Naive thymus-derived CD4-positive, alpha-beta T cell (primary cell): ENCODE results near the gene EDIL3. TPM values are rescaled to one million over a fixed set of nuclear protein-coding genes. Genes with fewer than 3 reads are reported as not detected.

Experiments used
- ATAC-seq: fragments of 150-1000 bp; cut with Tn5 transposase; 2 replicates; pipeline ENCODE4 v1.10.0; 2021; ENCODE audit warnings: mild to moderate bottlenecking, moderate library complexity
- CTCF ChIA-PET: fragments of 350-600 bp; sonication (Branson Sonifier 250); formaldehyde crosslinking; loops from one replicate; lab custom pipeline; 2021; ENCODE audit warnings: antibody characterized with exemption; lab: Charles Lee
- POLR2A ChIA-PET: fragments of 350-600 bp; sonication (Branson Sonifier 250); formaldehyde crosslinking; loops from one replicate; lab custom pipeline; 2021; ENCODE audit warnings: antibody characterized with exemption, inconsistent platforms; lab: Charles Lee
- DNase-seq, 9 donors: peaks; one replicate each; pipeline versions ENCODE4 v3.0.0 to v3.0.0-alpha.2; 2020 to 2022; ENCODE audit warnings: mixed read lengths in 1 of 9
- H3K27ac ChIP-seq: one replicate; pipeline ENCODE4 v1.7.0; 2013; ENCODE audit warnings: mild to moderate bottlenecking, low read depth, low read length, moderate library complexity
- H3K27me3 ChIP-seq, 2 donors: one replicate each; pipeline ENCODE4 v1.7.0; 2013; ENCODE audit warnings: low read length in 2 of 2, mild to moderate bottlenecking in 2 of 2, moderate library complexity in 2 of 2; ENCODE audit not compliant: control insufficient read depth in 2 of 2, insufficient read depth in 2 of 2
- H3K36me3 ChIP-seq, 3 experiments: 1 replicate in 2 of 3; 2 replicates in 1 of 3; pipeline ENCODE4 v1.7.0; 2013; ENCODE audit warnings: low read length in 3 of 3, mild to moderate bottlenecking in 3 of 3, moderate library complexity in 1 of 3; ENCODE audit not compliant: insufficient read depth in 3 of 3, control insufficient read depth in 2 of 3
- H3K4me1 ChIP-seq, 2 donors: one replicate each; pipeline ENCODE4 v1.7.0; 2013; ENCODE audit warnings: low read length in 2 of 2, mild to moderate bottlenecking in 2 of 2, moderate library complexity in 1 of 2; ENCODE audit not compliant: control insufficient read depth in 2 of 2, insufficient read depth in 2 of 2
- H3K4me3 ChIP-seq: 2 replicates; pipeline ENCODE4 v1.7.0; 2013; ENCODE audit warnings: mild to moderate bottlenecking, low read length
- H3K9me3 ChIP-seq, 3 experiments: 1 replicate in 2 of 3; 2 replicates in 1 of 3; pipeline ENCODE4 v1.7.0; 2013; ENCODE audit warnings: low read length in 3 of 3; ENCODE audit not compliant: control insufficient read depth in 2 of 3
- H3K27ac Mint-ChIP-seq, 9 donors: one replicate each; pipeline ENCODE4 v1.8.0; 2020 to 2022; ENCODE audit warnings: mixed read lengths in 9 of 9, mild to moderate bottlenecking in 8 of 9, moderate library complexity in 5 of 9, inconsistent platforms in 2 of 9
- H3K27me3 Mint-ChIP-seq, 5 donors: one replicate each; pipeline ENCODE4 v1.8.0; 2021 to 2022; ENCODE audit warnings: mixed read lengths in 5 of 5, mild to moderate bottlenecking in 1 of 5
- H3K36me3 Mint-ChIP-seq, 5 donors: one replicate each; pipeline ENCODE4 v1.8.0; 2020 to 2022; ENCODE audit warnings: mixed read lengths in 5 of 5, mild to moderate bottlenecking in 3 of 5, inconsistent platforms in 1 of 5
- H3K4me1 Mint-ChIP-seq, 7 donors: one replicate each; pipeline ENCODE4 v1.8.0; 2020 to 2022; ENCODE audit warnings: mixed read lengths in 7 of 7, mild to moderate bottlenecking in 3 of 7, inconsistent platforms in 1 of 7
- H3K4me3 Mint-ChIP-seq, 10 donors: one replicate each; pipeline ENCODE4 v1.8.0; 2020 to 2022; ENCODE audit warnings: mild to moderate bottlenecking in 10 of 10, mixed read lengths in 10 of 10, moderate library complexity in 6 of 10, inconsistent platforms in 2 of 10
- H3K9me3 Mint-ChIP-seq, 11 donors: one replicate each; pipeline ENCODE4 v1.8.0; 2020 to 2022; ENCODE audit warnings: mixed read lengths in 11 of 11, mild to moderate bottlenecking in 4 of 11, inconsistent platforms in 1 of 11, moderate library complexity in 1 of 11
- intact Hi-C, 2 donors: fragments of 100-400 bp; cut with micrococcal nuclease; formaldehyde crosslinking; loops; one replicate each; pipeline ENCODE4 v1.15.1; 2023
- polyA plus RNA-seq, 2 donors: library from polyadenylated mRNA; unstranded; fragments of 300-500 nt; fragmentation: Illumina TruSeq; gene quantifications; one replicate each; pipeline ENCODE4 v1.2.3, GENCODE V29; 2021
- total RNA-seq, 6 experiments: library from RNA in 5 of 6; stranded (reverse) in 5 of 6; gene quantifications; 1 replicate in 5 of 6; 2 replicates in 1 of 6; pipeline ENCODE4 v1.2.3 and lab custom pipeline; 2021 to 2026

EDIL3 gene
- total and polyA plus RNA-seq, 7 experiments from 2014 or later, result not detected

GRCh38 chr5:84014966-84015365, 369.7 kb downstream of the EDIL3 start:
- intact Hi-C loops, result no loop called here
- Histone ChIP-seq H3K27ac (no peak overlapping the region), H3K4me3 (no peak overlapping the region), H3K9me3 (no peaks in the 10 kb centered on the region), H3K27me3 (no peaks in the 10 kb centered on the region), H3K36me3 (no peaks in the 10 kb centered on the region), H3K4me1 (no peaks in the 10 kb centered on the region)
- Mint-ChIP-seq H3K4me1 (no peaks in the 10 kb centered on the region), H3K4me3 (no peak overlapping the region), H3K9me3 (peaks cover 0 to 9% (median 0%) of the 10 kb centered on the region in 11 donors), H3K27ac (no peak overlapping the region), H3K36me3 (no peaks in the 10 kb centered on the region), H3K27me3 (no peaks in the 10 kb centered on the region)
- DNase-seq (no peak), ATAC-seq (no peak)
- ChIA-PET CTCF (no interaction called here), POLR2A (no interaction called here)

GRCh38 chr5:83993803-83994202, 390.9 kb downstream of the EDIL3 start:
- intact Hi-C loops, result no loop called here
- Mint-ChIP-seq H3K4me3 (no peak overlapping the region), H3K4me1 (no peaks in the 10 kb centered on the region), H3K27me3 (no peaks in the 10 kb centered on the region), H3K27ac (no peak overlapping the region), H3K36me3 (peaks cover 0 to 8% (median 0%) of the 10 kb centered on the region in 5 donors), H3K9me3 (peaks cover 0 to 16% (median 4%) of the 10 kb centered on the region in 11 donors)
- ChIA-PET CTCF (no interaction called here), POLR2A (no interaction called here)
- Histone ChIP-seq H3K4me3 (no peak overlapping the region), H3K36me3 (no peaks in the 10 kb centered on the region), H3K9me3 (no peaks in the 10 kb centered on the region), H3K4me1 (no peaks in the 10 kb centered on the region), H3K27me3 (no peaks in the 10 kb centered on the region), H3K27ac (no peak overlapping the region)
- ATAC-seq (no peak), DNase-seq (no peak)

GRCh38 chr5:83991566-83992224, 393.0 kb downstream of the EDIL3 start:
- CTCF ChIA-PET, result no interaction called here

GRCh38 chr5:83988293-83988685, 396.4 kb downstream of the EDIL3 start:
- no peak for DNase-seq
- Histone ChIP-seq H3K27me3 (no peaks in the 10 kb centered on the region), H3K36me3 (no peaks in the 10 kb centered on the region), H3K9me3 (no peaks in the 10 kb centered on the region), H3K27ac (no peak overlapping the region), H3K4me1 (no peaks in the 10 kb centered on the region), H3K4me3 (no peak overlapping the region)
- Mint-ChIP-seq H3K36me3 (no peaks in the 10 kb centered on the region), H3K27me3 (no peaks in the 10 kb centered on the region), H3K4me1 (no peaks in the 10 kb centered on the region), H3K27ac (no peak overlapping the region), H3K9me3 (peaks cover 0 to 9% (median 0%) of the 10 kb centered on the region in 11 donors), H3K4me3 (no peak overlapping the region)
- intact Hi-C loops, result no loop called here
- ChIA-PET POLR2A (no interaction called here), CTCF (no interaction called here)
- ATAC-seq, result no peak

More at GRCh38 chr5:83991566-83992224, 393.0 kb downstream of the EDIL3 start:
- H3K9me3 ChIP-seq, result no peaks in the 10 kb centered on the region
- DNase-seq, result no peak
- H3K27me3 Mint-ChIP-seq, result no peaks in the 10 kb centered on the region
- H3K4me1 Mint-ChIP-seq, result no peaks in the 10 kb centered on the region
- H3K4me3 ChIP-seq, result no peak overlapping the region
- H3K36me3 Mint-ChIP-seq, result peaks cover 0 to under 1% (median 0%) of the 10 kb centered on the region in 5 donors
- no peak overlapping the region for H3K27ac ChIP-seq
- no peak for ATAC-seq
- H3K4me3 Mint-ChIP-seq, result no peak overlapping the region
- no peaks in the 10 kb centered on the region for H3K4me1 ChIP-seq
- peaks cover 0 to 11% (median 2%) of the 10 kb centered on the region in 11 donors for H3K9me3 Mint-ChIP-seq
- H3K27ac Mint-ChIP-seq, result no peak overlapping the region
- H3K27me3 ChIP-seq, result no peaks in the 10 kb centered on the region
- POLR2A ChIA-PET, result no interaction called here
- intact Hi-C loops, result no loop called here
- H3K36me3 ChIP-seq, result no peaks in the 10 kb centered on the region

GRCh38 chr5:83987513-83988292, 397.0 kb downstream of the EDIL3 start:
- Mint-ChIP-seq H3K4me1 (no peaks in the 10 kb centered on the region), H3K27me3 (no peaks in the 10 kb centered on the region), H3K36me3 (no peaks in the 10 kb centered on the region), H3K4me3 (no peak overlapping the region), H3K27ac (no peak overlapping the region), H3K9me3 (peaks cover 0 to 9% (median 0%) of the 10 kb centered on the region in 11 donors)
- ChIA-PET POLR2A (no interaction called here), CTCF (no interaction called here)
- Histone ChIP-seq H3K4me1 (no peaks in the 10 kb centered on the region), H3K4me3 (no peak overlapping the region), H3K27me3 (no peaks in the 10 kb centered on the region), H3K27ac (no peak overlapping the region), H3K36me3 (no peaks in the 10 kb centered on the region), H3K9me3 (no peaks in the 10 kb centered on the region)
- DNase-seq (no peak), ATAC-seq (no peak)
- intact Hi-C loops, result no loop called here

GRCh38 chr5:83983852-83984251, 400.8 kb downstream of the EDIL3 start:
- Histone ChIP-seq H3K27me3 (no peaks in the 10 kb centered on the region), H3K36me3 (no peaks in the 10 kb centered on the region), H3K4me1 (no peaks in the 10 kb centered on the region), H3K4me3 (no peak overlapping the region), H3K9me3 (no peaks in the 10 kb centered on the region), H3K27ac (no peak overlapping the region)
- intact Hi-C loops, result no loop called here
- ChIA-PET CTCF (no interaction called here), POLR2A (no interaction called here)
- Mint-ChIP-seq H3K27ac (no peak overlapping the region), H3K4me1 (no peaks in the 10 kb centered on the region), H3K9me3 (peaks cover 0 to 4% (median 0%) of the 10 kb centered on the region in 11 donors), H3K36me3 (no peaks in the 10 kb centered on the region), H3K4me3 (no peak overlapping the region), H3K27me3 (no peaks in the 10 kb centered on the region)
- DNase-seq, result no peak
- no peak for ATAC-seq
